CMK (cell line): Measurements from ENCODE around the gene FOXK2.

Experiments
- DNase-seq: peaks from one replicate; pipeline ENCODE4 v3.0.0-alpha.2; 2010; ENCODE audit warnings: low read depth

The FOXK2 gene

DNA sequence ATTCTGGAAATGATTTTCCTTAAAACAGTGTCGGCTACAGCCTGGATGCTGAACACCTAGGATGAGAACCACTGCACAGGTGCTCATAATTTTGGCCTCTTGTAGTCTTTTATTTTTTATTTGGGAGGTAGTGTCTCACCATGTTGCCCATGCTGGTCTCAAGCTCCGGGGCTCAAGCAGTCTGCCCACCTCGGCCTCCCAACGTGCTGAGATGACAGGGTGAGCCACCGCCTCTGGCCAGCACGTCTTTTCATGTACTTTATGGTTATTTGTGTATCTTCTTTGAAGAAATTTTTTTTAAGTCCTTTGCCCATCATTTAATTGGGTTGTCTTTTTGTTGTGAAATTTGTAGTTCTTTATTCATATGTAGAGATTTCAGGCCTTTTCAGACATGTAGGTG is 70.7 kb downstream of the FOXK2 start:
- DNase-seq = no peak

DNA sequence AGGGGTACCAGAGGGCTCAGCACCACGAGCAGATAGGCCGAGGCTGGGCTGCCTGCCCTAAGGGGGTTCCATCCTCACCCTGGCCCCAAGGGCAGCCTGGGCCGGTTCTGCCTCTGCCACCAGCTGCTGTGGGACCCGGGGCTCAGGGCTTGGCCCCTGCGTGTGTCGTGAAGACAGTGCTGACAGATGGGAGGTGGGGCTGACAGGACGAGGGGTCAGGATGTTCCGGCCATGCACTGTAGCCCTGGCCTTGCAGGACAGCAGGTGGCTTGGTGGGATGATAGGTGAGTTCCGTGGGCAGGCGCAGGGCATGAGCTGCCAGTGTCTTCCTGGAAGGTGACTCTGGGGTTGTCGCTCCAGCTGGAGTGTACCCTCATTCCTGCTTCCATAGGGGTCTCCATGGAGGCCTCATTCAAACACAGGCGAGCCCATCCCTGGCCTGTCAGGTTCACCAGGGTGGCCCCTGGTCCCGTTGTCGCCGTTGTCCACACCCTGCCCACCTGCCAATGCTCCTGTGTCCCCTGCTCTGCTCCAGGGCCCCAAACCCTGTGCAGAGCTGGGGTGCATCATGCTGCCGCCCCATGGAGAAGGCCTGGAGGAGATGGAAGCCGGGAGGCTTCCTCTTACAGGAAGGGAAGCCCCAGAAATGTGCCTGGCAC is 71.5 kb downstream of the FOXK2 start:
- DNase-seq = no peak

- no peak for DNase-seq
Measured at GRCh38 chr17:82592289-82592766, 72.8 kb downstream of the FOXK2 start.

DNA sequence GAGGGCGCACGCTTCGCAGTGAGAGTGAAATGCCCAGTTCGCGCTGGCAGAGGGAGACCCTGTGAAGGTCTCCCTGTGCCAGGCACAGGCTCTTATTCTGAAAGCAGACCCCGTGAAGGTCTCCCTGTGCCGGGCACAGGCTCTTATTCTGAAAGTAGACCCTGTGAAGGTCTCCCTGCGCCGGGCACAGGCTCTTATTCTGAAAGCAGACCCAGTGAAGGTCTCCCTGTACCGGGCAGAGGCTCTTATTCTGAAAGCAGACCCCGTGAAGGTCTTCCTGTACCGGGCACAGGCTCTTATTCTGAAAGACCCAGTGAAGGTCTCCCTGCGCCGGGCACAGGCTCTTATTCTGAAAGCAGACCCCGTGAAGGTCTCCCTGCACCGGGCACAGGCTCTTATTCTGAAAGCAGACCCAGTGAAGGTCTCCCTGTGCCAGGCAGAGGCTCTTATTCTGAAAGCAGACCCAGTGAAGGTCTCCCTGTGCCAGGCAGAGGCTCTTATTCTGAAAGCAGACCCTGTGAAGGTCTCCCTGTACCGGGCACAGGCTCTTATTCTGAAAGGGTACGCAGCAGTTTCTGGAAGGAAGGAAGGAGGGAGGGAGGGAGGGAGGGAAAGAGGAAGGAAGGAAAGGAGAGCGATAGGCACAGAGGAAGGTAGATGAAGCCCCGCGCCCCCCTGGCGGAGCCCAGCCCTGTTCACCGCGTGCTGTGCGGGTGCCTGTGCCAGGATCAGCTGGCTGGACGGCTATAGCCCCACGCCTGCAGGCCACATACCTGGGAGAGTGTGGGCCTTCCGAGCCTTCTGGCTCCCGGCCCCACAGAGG is 73.4 kb downstream of the FOXK2 start:
- DNase-seq = peak; percentile 73

- DNase-seq = no peak
Measured at GRCh38 chr17:82593590-82594087, 74.1 kb downstream of the FOXK2 start.

DNA sequence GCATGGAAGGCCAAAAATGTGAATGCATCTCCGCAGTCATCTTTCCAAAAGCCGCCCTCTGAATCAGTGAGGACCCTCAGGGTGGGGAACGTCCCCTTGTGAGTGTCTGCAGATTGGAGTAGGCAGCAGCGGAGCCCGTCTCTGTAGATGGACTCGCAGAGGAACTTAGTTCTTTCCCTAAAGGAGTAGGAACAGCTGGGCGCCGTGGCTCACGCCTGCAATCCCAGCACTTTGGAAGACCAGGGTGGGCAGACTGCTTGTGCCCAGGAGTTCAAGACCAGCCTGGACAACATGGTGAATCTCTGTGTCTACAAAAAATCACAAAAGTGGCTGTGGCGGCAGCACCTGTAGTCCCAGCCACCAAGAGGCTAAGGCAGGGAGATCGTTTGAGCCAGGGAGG is 75.0 kb downstream of the FOXK2 start:
- no peak for DNase-seq

- no peak for DNase-seq
Measured at GRCh38 chr17:82595893-82596292, 76.4 kb downstream of the FOXK2 start.

DNA sequence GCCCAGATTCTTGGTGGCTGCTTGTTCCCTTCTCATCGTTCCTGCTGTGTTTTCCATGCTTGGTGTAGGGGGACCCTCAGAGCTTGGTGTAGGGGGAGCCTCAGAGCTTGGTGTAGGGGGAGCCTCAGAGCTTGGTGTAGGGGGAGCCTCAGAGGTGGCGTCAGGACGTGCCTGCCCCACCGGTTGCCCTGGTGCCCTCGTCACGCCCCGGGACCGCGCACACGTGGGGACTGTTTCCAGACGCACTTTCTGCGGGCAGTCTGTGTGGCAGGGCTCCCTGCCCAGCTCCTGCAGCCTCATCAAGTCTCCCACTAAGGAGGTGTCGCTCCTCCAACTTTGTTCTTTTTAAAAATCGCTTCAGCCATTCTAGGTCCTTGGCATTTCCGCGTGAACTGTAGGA is 76.8 kb downstream of the FOXK2 start:
- no peak for DNase-seq

DNA sequence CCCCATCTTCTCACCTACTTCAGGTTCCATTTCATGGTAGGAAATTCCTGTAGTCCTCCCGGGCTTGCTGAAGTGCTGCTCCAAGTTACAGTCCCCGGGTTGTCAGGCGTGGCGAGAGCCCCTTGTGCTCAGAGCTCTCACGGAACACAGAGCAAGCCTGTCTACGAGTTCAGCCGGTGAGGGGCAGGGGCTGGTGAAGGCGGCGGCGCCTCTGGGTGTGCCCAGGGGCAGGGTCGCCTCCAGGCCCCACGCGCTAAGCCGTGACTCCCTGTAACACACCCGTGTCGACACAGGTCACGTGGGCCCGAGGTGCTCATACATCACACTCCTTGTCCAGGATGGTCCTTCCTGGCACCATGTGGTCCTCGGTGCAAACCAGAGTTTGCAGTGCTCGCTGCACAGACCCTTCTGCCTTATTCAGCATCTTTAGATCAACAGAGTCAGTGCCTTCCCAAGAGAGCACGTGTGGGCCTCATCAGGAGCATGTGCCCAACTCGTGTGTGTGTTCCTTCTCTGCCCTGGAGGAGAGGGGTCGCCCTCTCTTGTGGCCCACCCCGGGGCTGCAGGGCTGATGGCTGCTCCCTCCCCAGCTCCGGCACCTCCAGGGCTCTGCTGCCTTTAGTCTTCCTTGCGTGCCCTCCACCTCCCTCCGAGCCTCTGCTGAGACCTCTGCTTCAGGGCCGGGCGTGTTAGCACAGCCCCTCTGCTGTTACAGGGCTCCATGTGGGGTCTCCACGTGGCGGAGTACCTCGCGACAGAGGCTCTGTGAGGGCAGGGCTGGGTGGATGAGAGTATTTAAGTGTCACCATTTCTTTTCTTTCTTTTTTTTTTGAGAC is 77.5 kb downstream of the FOXK2 start:
- DNase-seq = no peak

- no peak for DNase-seq
Measured at GRCh38 chr17:82598256-82599119, 79.0 kb downstream of the FOXK2 start.

DNA sequence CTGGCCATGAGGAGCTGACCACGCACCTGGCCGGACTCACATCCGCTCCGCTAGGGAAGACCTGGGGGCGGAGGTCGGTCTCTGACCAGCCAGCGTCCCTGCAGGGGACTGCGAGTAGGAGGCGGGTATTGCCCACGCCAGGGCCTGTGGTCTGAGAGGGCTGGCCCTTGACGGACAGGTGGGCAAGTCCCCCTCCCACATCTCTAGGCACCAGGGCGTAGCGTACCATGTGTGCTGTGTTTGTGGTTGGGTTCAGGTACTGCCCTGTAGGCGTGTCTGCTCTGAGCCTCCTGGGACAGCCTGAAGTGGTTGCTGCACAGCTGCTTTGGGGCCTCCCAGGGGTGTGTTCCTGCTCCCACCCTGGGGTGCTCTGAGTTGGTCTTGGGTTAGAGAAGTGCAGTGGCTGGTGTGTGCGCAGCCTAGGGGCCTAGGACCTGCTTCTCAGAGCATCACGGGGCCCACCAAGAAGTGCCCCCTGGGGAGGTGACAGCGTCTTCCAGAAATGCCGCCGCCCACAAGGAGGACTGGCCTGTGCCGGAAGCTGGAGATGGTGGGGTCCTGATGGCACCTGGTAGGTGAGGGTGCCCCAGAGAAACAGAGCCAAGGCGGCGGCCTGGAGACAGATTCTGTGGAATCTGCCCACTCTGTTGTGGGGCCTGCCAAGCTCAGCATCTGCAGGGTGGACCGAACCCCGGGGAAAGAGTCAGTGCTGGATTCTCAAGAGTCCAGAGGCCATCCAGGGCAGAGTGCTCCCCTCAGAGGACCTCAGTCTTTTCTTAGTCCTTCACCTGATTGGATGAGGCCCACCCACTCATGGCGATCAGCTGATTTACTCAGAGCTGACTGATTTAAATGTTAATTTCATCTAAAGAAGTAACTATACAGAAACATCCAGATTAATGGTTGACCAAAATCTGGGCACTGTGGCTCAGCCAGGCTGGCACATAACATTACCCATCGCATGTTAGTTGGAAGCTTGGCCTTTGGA is 80.4 kb downstream of the FOXK2 start:
- DNase-seq = no peak

- no peak for DNase-seq
Measured at GRCh38 chr17:82600731-82601446, 81.4 kb downstream of the FOXK2 start.

- DNase-seq = no peak
Measured at GRCh38 chr17:82601447-82602000, 82.0 kb downstream of the FOXK2 start.

DNA sequence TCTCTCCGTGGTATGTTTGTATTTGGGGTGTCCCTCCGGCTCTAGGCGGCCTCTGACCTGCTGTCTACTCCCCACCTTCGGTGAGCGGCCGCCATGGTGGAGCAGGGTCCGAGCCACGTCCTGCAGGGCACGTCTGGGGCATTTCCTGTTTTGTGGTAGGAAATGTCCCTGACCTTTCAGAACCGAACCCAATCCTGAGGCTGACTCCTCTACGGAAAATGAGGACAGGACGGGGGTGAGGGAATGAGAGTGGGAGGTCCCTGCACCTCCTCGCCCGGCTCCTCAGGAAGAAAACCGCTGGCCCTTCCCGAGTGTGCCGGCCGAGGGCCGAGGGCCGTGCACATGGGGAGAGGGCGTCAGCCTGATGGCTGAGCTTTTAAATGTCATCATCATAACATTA is 83.0 kb downstream of the FOXK2 start:
- DNase-seq = no peak

GRCh38 chr17:82602986-82603710 is 83.6 kb downstream of the FOXK2 start:
- DNase-seq = no peak

GRCh38 chr17:82603981-82604448 is 84.5 kb downstream of the FOXK2 start:
- peak; percentile 91 for DNase-seq

- DNase-seq = no peak
Measured at GRCh38 chr17:82604532-82604931, 85.0 kb downstream of the FOXK2 start.

DNA sequence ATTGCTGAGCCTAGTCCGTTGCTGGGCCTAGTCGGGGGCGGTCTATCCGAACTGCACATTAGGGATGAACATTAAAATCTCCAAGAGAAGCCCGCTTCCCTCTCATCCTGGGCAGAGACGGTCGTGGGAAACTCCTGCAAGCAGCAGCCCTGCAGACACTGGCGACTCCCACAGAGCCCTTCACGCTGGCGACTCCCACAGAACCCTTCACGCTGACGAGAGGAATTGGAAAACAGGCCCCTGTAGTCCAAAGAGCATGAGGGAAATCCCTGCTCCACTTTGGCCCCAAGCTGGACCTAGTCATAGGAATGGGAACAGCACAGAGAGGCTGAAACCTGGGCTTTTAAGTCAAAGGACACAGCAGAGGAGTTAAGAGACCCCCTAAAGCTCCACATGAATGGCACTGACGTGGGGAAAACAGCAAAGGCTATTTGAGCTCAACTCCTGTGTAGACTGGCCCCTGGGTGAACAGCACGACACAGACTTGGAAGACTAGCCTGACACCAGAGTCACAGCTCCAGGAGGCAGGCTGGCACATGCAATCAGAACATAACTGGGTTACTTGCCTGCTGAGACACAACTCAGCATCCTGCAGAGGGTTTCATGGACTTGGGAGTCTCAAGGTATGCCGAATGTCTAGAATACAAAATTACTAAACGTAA is 86.5 kb downstream of the FOXK2 start:
- DNase-seq = no peak
